SK-N-SH (cell line): ENCODE data around the gene UQCR11. TPM values are rescaled to one million over a fixed set of nuclear protein-coding genes. Genes with fewer than 3 reads are reported as not detected.

ENCODE experiments used
- CTCF ChIA-PET: fragments of 300-600, 350-600 bp; formaldehyde crosslinking; extraction: SDS; loops from one replicate; lab custom pipeline; 2021; lab: Yijun Ruan, JAX
- POLR2A ChIA-PET: fragments of 350-600 bp; sonication (Branson Sonifier 250); formaldehyde crosslinking; extraction: SDS; loops from one replicate; lab custom pipeline; 2020; ENCODE audit warnings: antibody characterized with exemption, inconsistent platforms; lab: Yijun Ruan, JAX
- DNase-seq: peaks from one replicate; pipeline ENCODE4 v3.0.0; 2012
- H2AFZ ChIP-seq: fragments of 200-600 bp; sonication (generic); 2 replicates; pipeline ENCODE4 v1.8.1; 2016; ENCODE audit warnings: antibody characterized with exemption, mild to moderate bottlenecking, low read depth
- H3F3A ChIP-seq: fragments of 200-600 bp; sonication (generic); replicated peaks from 2 replicates; pipeline ENCODE3; 2016; ENCODE audit warnings: antibody characterized with exemption, mild to moderate bottlenecking; ENCODE audit not compliant: insufficient read depth
- H3K27ac ChIP-seq, 2 experiments: fragments of 200-500 bp in 1 of 2; fragments of 200-600 bp in 1 of 2; sonication (Bioruptor generic) in 1 of 2; sonication (generic), shearing (Covaris generic) in 1 of 2; 2 replicates each; pipeline versions ENCODE4 v1.5.1 to v1.6.1; 2014 to 2016; ENCODE audit warnings: low read depth in 2 of 2, inconsistent platforms in 1 of 2, low read length in 1 of 2, mild to moderate bottlenecking in 1 of 2, mixed read lengths in 1 of 2
- H3K27me3 ChIP-seq: fragments of 200-600 bp; sonication (generic), shearing (Covaris generic); 2 replicates; pipeline ENCODE4 v1.6.1; 2016; ENCODE audit warnings: mixed run types; ENCODE audit not compliant: insufficient read depth
- H3K36me3 ChIP-seq, 2 experiments: fragments of 200-500 bp in 1 of 2; fragments of 200-600 bp in 1 of 2; sonication (Bioruptor generic) in 1 of 2; sonication (generic) in 1 of 2; replicated peaks in 1 of 2; 2 replicates each; pipeline versions ENCODE3 to v1.5.1; 2014 to 2016; ENCODE audit warnings: low read length in 1 of 2, mild to moderate bottlenecking in 1 of 2; ENCODE audit not compliant: insufficient read depth in 2 of 2, control insufficient read depth in 1 of 2
- H3K4me1 ChIP-seq, 2 experiments: fragments of 200-500 bp in 1 of 2; fragments of 200-600 bp in 1 of 2; sonication (Bioruptor generic) in 1 of 2; sonication (generic), shearing (Covaris generic) in 1 of 2; 2 replicates each; pipeline versions ENCODE4 v1.5.1 to v1.6.1; 2014 to 2016; ENCODE audit warnings: low read depth in 1 of 2, low read length in 1 of 2, mixed run types in 1 of 2; ENCODE audit not compliant: insufficient read depth in 2 of 2, control insufficient read depth in 1 of 2
- H3K4me2 ChIP-seq: fragments of 200-600 bp; sonication (generic), shearing (Covaris generic); 2 replicates; pipeline ENCODE4 v1.6.1; 2017; ENCODE audit warnings: mixed run types
- H3K4me3 ChIP-seq, 2 experiments: fragments of 200-500 bp in 1 of 2; fragments of 200-600 bp in 1 of 2; sonication (Bioruptor generic) in 1 of 2; sonication (generic), shearing (Covaris generic) in 1 of 2; 2 replicates each; pipeline versions ENCODE4 v1.5.1 to v1.8.1; 2014 to 2016; ENCODE audit warnings: low read depth in 2 of 2, inconsistent platforms in 1 of 2, low read length in 1 of 2, mild to moderate bottlenecking in 1 of 2, mixed read lengths in 1 of 2, moderate library complexity in 1 of 2
- H3K79me2 ChIP-seq: fragments of 200-600 bp; sonication (generic); 2 replicates; pipeline ENCODE4 v1.8.1; 2017; ENCODE audit warnings: mild to moderate bottlenecking; ENCODE audit not compliant: insufficient read depth
- H3K9ac ChIP-seq: fragments of 200-600 bp; sonication (generic); 2 replicates; pipeline ENCODE4 v1.6.1; 2017; ENCODE audit warnings: mixed run types
- H3K9me2 ChIP-seq: fragments of 200-600 bp; sonication (generic); 2 replicates; pipeline ENCODE4 v1.6.1; 2017; ENCODE audit warnings: mixed run types
- H3K9me3 ChIP-seq: fragments of 200-600 bp; sonication (generic); 2 replicates; pipeline ENCODE4 v1.6.1; 2017; ENCODE audit warnings: mixed run types, mild to moderate bottlenecking, moderate library complexity
- H4K20me1 ChIP-seq: fragments of 200-600 bp; sonication (generic); 2 replicates; pipeline ENCODE4 v1.6.1; 2017; ENCODE audit warnings: mild to moderate bottlenecking, mixed run types; ENCODE audit not compliant: insufficient read depth
- CTCF ChIP-seq: fragments of 200-600 bp; sonication (generic); IDR thresholded peaks from 2 replicates; pipeline ENCODE4 v1.6.1; 2017; ENCODE audit warnings: antibody characterized with exemption, mild to moderate bottlenecking, moderate library complexity
- EP300 ChIP-seq, 2 experiments: IDR thresholded peaks; 2 replicates each; pipeline versions ENCODE4 v1.4.0 to v1.6.1; 2012; ENCODE audit warnings: borderline replicate concordance in 1 of 2, low read depth in 1 of 2, low read length in 1 of 2
- EZH2phosphoT487 ChIP-seq: fragments of 200-600 bp; sonication (generic); IDR thresholded peaks from 2 replicates; pipeline ENCODE4 v1.6.1; 2017; ENCODE audit warnings: low read depth, mixed run types, mild to moderate bottlenecking, antibody characterized with exemption, moderate library complexity, borderline replicate concordance
- FOSL2 ChIP-seq: IDR thresholded peaks from 2 replicates; pipeline ENCODE4 v1.4.0; 2012; ENCODE audit warnings: low read depth, mild to moderate bottlenecking, moderate library complexity, borderline replicate concordance
- FOXM1 ChIP-seq: IDR thresholded peaks from 2 replicates; pipeline ENCODE4 v1.4.0; 2012; ENCODE audit warnings: low read depth, mild to moderate bottlenecking
- GABPA ChIP-seq: IDR thresholded peaks from 2 replicates; pipeline ENCODE4 v1.4.0; 2012; ENCODE audit warnings: low read depth, mild to moderate bottlenecking
- MXI1 ChIP-seq: IDR thresholded peaks from 2 replicates; pipeline ENCODE4 v1.6.1; 2012; ENCODE audit warnings: mild to moderate bottlenecking, low read depth, low read length, improper control_type of control experiment
- NRF1 ChIP-seq: IDR thresholded peaks from 2 replicates; pipeline ENCODE4 v1.6.1; 2012; ENCODE audit warnings: low read depth, mild to moderate bottlenecking, low read length
- RAD21 ChIP-seq: IDR thresholded peaks from 2 replicates; pipeline ENCODE4 v1.6.1; 2012; ENCODE audit warnings: mild to moderate bottlenecking, low read length
- TAF1 ChIP-seq: IDR thresholded peaks from 2 replicates; pipeline ENCODE4 v1.6.1; 2012; ENCODE audit warnings: low read depth, mild to moderate bottlenecking, low read length, moderate library complexity, borderline replicate concordance
- ZBTB33 ChIP-seq: IDR thresholded peaks from 2 replicates; pipeline ENCODE4 v1.4.0; 2012; ENCODE audit warnings: low read depth, borderline replicate concordance
- WGBS: methylation state at CpG from one replicate; pipeline ENCODE4 v1.1.6; 2017; ENCODE audit warnings: low lambda C conversion rate; 5-methylcytosine and 5-hydroxymethylcytosine counted together
- polyA plus RNA-seq, 3 experiments: library from polyadenylated mRNA; depleted of rRNA; stranded (reverse); fragments of >200 nt; gene quantifications; 2 replicates each; pipeline ENCODE4 v1.2.3, GENCODE V29; 2012
- TF ChIP-seq, protein P1 (sequence below): IDR thresholded peaks from 2 replicates; pipeline ENCODE4; 2012
- TF ChIP-seq, protein P2 (sequence below): IDR thresholded peaks from 2 replicates; pipeline ENCODE4 v1.4.0; 2012; ENCODE audit warnings: low read depth

Gene UQCR11
- polyA plus RNA-seq, 1 of the 3 experiments (the other 2 are of a cell fraction), result 372 TPM

GRCh38 chr19:1584500-1585242 lies 20.6 kb downstream of the UQCR11 start:
- Histone ChIP-seq H3K4me2 (no peak overlapping the region), H4K20me1 (peaks cover 26% of the 10 kb centered on the region; the same call in 1 of the 2 replicates), H2AFZ (no peak overlapping the region), H3K9ac (no peak overlapping the region), H3K27me3 (no peaks in the 10 kb centered on the region), H3K9me3 (no peaks in the 10 kb centered on the region), H3F3A (no peaks in the 10 kb centered on the region), H3K9me2 (no peaks in the 10 kb centered on the region), H3K4me3 (no peak overlapping the region), H3K4me1 (peaks cover 0 to 4% of the 10 kb centered on the region in 2 experiments; a peak in 1 of 4 replicates), H3K36me3 (peaks cover 12 to 22% of the 10 kb centered on the region in 2 experiments), H3K79me2 (peaks cover 62% of the 10 kb centered on the region), H3K27ac (no peak overlapping the region)
- ChIA-PET POLR2A (no interaction called here), CTCF (interaction anchor here (1.0 kb wide), 1 partner anchor 39 kb away, joined by 3 read pairs; no protein-coding TSS in a partner anchor)
- WGBS, result 97% methylated on average over 30 of the region's 87 CpGs
- TF ChIP-seq EZH2phosphoT487 (no peak), MXI1 (no peak)
- no peak for DNase-seq

DNA sequence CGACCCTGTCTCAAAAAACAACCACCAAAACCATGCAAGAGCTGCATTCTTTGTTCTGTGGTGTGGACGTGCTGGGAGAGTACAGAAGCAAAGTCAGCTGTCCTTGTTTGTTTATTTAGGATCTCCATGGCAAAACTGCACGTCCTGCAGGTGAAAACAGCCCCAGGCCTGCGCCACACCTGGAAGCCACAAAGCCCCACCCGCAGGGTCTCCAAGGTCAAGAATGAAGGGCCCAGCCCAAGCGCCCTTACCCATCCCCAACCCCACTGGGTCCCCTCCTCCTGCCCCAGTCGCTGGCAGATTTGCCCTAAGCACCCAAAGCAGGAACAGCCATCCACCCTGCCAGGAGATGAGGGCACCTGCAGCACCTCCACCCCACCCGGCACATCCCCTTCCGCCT lies 23.1 kb downstream of the UQCR11 start:
- no peaks in the 10 kb centered on the region for H3K27me3 ChIP-seq
- H3K27ac ChIP-seq, result no peak overlapping the region
- H3K36me3 ChIP-seq, result peaks cover 13 to 32% of the 10 kb centered on the region in 2 experiments
- no peaks in the 10 kb centered on the region for H3K9me2 ChIP-seq
- no peak overlapping the region for H3K4me2 ChIP-seq
- TF ChIP-seq, protein P1, sequence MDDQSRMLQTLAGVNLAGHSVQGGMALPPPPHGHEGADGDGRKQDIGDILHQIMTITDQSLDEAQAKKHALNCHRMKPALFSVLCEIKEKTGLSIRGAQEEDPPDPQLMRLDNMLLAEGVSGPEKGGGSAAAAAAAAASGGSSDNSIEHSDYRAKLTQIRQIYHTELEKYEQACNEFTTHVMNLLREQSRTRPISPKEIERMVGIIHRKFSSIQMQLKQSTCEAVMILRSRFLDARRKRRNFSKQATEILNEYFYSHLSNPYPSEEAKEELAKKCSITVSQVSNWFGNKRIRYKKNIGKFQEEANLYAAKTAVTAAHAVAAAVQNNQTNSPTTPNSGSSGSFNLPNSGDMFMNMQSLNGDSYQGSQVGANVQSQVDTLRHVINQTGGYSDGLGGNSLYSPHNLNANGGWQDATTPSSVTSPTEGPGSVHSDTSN, result no peak
- no peak for TF ChIP-seq EP300 (IDR thresholded peaks at IDR 0.05; ENCODE audit: borderline replicate concordance in 1 of 2, low read depth in 1 of 2, low read length in 1 of 2)
- no peak for TF ChIP-seq GABPA
- TF ChIP-seq, protein P2, sequence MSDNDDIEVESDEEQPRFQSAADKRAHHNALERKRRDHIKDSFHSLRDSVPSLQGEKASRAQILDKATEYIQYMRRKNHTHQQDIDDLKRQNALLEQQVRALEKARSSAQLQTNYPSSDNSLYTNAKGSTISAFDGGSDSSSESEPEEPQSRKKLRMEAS, result no peak
- TF ChIP-seq NRF1, result no peak
- TF ChIP-seq FOSL2, result no peak
- no peak for TF ChIP-seq MXI1
- no peak for TF ChIP-seq FOXM1
- TF ChIP-seq CTCF, result no peak
- TF ChIP-seq TAF1, result no peak
- TF ChIP-seq RAD21, result no peak
- no peak for TF ChIP-seq ZBTB33
- ChIA-PET CTCF (interaction anchor here (0.7 to 1.3 kb wide), 3 partner anchors 36 to 255 kb away, joined by 3 read pairs; no protein-coding TSS in a partner anchor), POLR2A (interaction anchor here (1.4 kb wide), 1 partner anchor 11 kb away, joined by 4 read pairs; the partner anchor contains the start of gene MBD3)
- 94% methylated on average over 7 of the region's 9 CpGs for WGBS
- H3K4me3 ChIP-seq, result no peak overlapping the region
- H2AFZ ChIP-seq, result no peak overlapping the region
- peaks cover 16% of the 10 kb centered on the region; the same call in 1 of the 2 replicates for H4K20me1 ChIP-seq
- H3K4me1 ChIP-seq, result no peaks in the 10 kb centered on the region
- H3K9me3 ChIP-seq, result no peaks in the 10 kb centered on the region
- H3K9ac ChIP-seq, result no peak overlapping the region
- no peaks in the 10 kb centered on the region for H3F3A ChIP-seq
- peaks cover 37% of the 10 kb centered on the region for H3K79me2 ChIP-seq
- DNase-seq, result no peak
